Measurements from ENCODE around the gene B3GALT5. TPM values are rescaled to one million over a fixed set of nuclear protein-coding genes. Genes with fewer than 3 reads are reported as not detected.

The B3GALT5 gene
- total RNA-seq, 2 donors from 2014 or later, result 0.14 TPM; not detected in 1

- Histone ChIP-seq H3K36me3 (no peaks in the 10 kb centered on the region), H3K4me1 (ENCODE audit: control insufficient read depth in 1 of 2, low read depth in 2 of 2) (peaks cover 0 to 7% of the 10 kb centered on the region in 2 donors), H3K27me3 (replicated peaks; ENCODE audit: insufficient read depth) (no peaks in the 10 kb centered on the region), H3K9me3 (no peaks in the 10 kb centered on the region), H3K27ac (no peak overlapping the region), H3K4me3 (no peak overlapping the region)
- ATAC-seq (ENCODE audit: insufficient number of reproducible peaks, low FRiP score, low read depth) (no peak), DNase-seq (ENCODE audit: low spot score) (no peak)
- TF ChIP-seq CTCF (IDR thresholded peaks at IDR 0.05), result no peak
These were observed 49.0 kb downstream of the B3GALT5 start for GRCh38 chr21:39661740-39662139.

GRCh38 chr21:39662411-39662953 is 49.7 kb downstream of the B3GALT5 start:
- no peak for TF ChIP-seq CTCF (IDR thresholded peaks at IDR 0.05)
- Histone ChIP-seq H3K4me3 (no peak overlapping the region), H3K9me3 (no peaks in the 10 kb centered on the region), H3K36me3 (no peaks in the 10 kb centered on the region), H3K4me1 (ENCODE audit: control insufficient read depth in 1 of 2, low read depth in 2 of 2) (peaks cover 0 to 7% of the 10 kb centered on the region in 2 donors), H3K27ac (no peak overlapping the region), H3K27me3 (replicated peaks; ENCODE audit: insufficient read depth) (no peaks in the 10 kb centered on the region)
- no peak for ATAC-seq (ENCODE audit: insufficient number of reproducible peaks, low FRiP score, low read depth)
- DNase-seq (ENCODE audit: low spot score), result no peak

GRCh38 chr21:39663066-39663465 is 50.3 kb downstream of the B3GALT5 start:
- ATAC-seq (ENCODE audit: insufficient number of reproducible peaks, low FRiP score, low read depth), result no peak
- H3K27ac ChIP-seq, result no peak overlapping the region
- H3K4me1 ChIP-seq (ENCODE audit: control insufficient read depth in 1 of 2, low read depth in 2 of 2), result peaks cover 0 to 7% of the 10 kb centered on the region in 2 donors
- H3K36me3 ChIP-seq, result no peaks in the 10 kb centered on the region
- DNase-seq (ENCODE audit: low spot score), result no peak
- no peak for TF ChIP-seq CTCF (IDR thresholded peaks at IDR 0.05)
- no peaks in the 10 kb centered on the region for H3K9me3 ChIP-seq
- H3K4me3 ChIP-seq, result no peak overlapping the region
- H3K27me3 ChIP-seq (replicated peaks; ENCODE audit: insufficient read depth), result no peaks in the 10 kb centered on the region

GRCh38 chr21:39663742-39664492 is 51.2 kb downstream of the B3GALT5 start:
- peaks cover 0 to 7% of the 10 kb centered on the region in 2 donors for H3K4me1 ChIP-seq (ENCODE audit: control insufficient read depth in 1 of 2, low read depth in 2 of 2)
- TF ChIP-seq CTCF (IDR thresholded peaks at IDR 0.05), result no peak
- H3K27ac ChIP-seq, result no peak overlapping the region
- DNase-seq (ENCODE audit: low spot score), result no peak
- ATAC-seq (ENCODE audit: insufficient number of reproducible peaks, low FRiP score, low read depth), result no peak
- H3K9me3 ChIP-seq, result no peaks in the 10 kb centered on the region
- no peaks in the 10 kb centered on the region for H3K36me3 ChIP-seq
- no peak overlapping the region for H3K4me3 ChIP-seq
- no peaks in the 10 kb centered on the region for H3K27me3 ChIP-seq (replicated peaks; ENCODE audit: insufficient read depth)

- Histone ChIP-seq H3K27ac (no peak overlapping the region), H3K27me3 (replicated peaks; ENCODE audit: insufficient read depth) (no peaks in the 10 kb centered on the region), H3K9me3 (no peaks in the 10 kb centered on the region), H3K36me3 (no peaks in the 10 kb centered on the region), H3K4me3 (no peak overlapping the region), H3K4me1 (ENCODE audit: control insufficient read depth in 1 of 2, low read depth in 2 of 2) (peaks cover 0 to 7% of the 10 kb centered on the region in 2 donors)
- TF ChIP-seq CTCF (IDR thresholded peaks at IDR 0.05), result no peak
- DNase-seq (ENCODE audit: low spot score) (no peak), ATAC-seq (ENCODE audit: insufficient number of reproducible peaks, low FRiP score, low read depth) (no peak)
These were observed 51.8 kb downstream of the B3GALT5 start for GRCh38 chr21:39664586-39664985.

Measured in thoracic aorta (tissue), 2 donors.